Measurements from ENCODE around the gene PDSS2. TPM values are rescaled to one million over a fixed set of nuclear protein-coding genes. Genes with fewer than 3 reads are reported as not detected.
"Not testable (repeated sequence)": the region's sequence is repeated elsewhere in the genome, so short reads cannot be mapped to it uniquely, and the experiment has no call there.

PDSS2 gene
- total and polyA plus RNA-seq, 10 donors, result 4.3 to 16.6 (median 11.7) TPM

DNA sequence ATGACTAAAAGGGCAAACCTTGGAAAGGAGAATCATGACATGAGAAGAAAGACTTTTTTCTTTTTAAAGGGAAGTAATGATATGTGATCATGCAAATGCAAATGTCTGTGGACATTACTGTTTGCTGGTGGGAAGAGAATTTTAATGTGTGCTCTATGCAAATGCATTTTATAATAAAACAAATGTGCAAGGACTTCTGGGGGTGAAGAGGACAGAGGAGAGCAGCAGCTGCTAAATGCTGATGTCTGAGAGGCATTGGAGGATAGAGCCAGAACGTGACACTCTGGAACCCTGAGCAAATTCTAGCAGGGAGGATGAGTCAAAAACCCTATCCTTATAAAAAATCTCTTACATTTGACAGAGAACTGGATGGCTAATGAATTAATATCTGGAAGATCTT lies 274.9 kb downstream of the PDSS2 start:
- Histone ChIP-seq H3K9me3 (no peaks in the 10 kb centered on the region), H3K27ac (no peak overlapping the region), H3K4me3 (no peak overlapping the region), H3K27me3 (replicated peaks in 1 of 7) (no peaks in the 10 kb centered on the region), H3K36me3 (peaks cover 0 to 36% (median 2%) of the 10 kb centered on the region in 6 donors), H3K4me1 (no peaks in the 10 kb centered on the region)
- WGBS, 5 donors, result 79 to 93% (median 82%) methylated on average over 1 of the region's 1 CpG
- DNase-seq, result no peak
- no peak for TF ChIP-seq POLR2A (IDR thresholded peaks at IDR 0.05)
- no peak for TF ChIP-seq POLR2AphosphoS5 (IDR thresholded peaks at IDR 0.05)
- TF ChIP-seq, protein P1, sequence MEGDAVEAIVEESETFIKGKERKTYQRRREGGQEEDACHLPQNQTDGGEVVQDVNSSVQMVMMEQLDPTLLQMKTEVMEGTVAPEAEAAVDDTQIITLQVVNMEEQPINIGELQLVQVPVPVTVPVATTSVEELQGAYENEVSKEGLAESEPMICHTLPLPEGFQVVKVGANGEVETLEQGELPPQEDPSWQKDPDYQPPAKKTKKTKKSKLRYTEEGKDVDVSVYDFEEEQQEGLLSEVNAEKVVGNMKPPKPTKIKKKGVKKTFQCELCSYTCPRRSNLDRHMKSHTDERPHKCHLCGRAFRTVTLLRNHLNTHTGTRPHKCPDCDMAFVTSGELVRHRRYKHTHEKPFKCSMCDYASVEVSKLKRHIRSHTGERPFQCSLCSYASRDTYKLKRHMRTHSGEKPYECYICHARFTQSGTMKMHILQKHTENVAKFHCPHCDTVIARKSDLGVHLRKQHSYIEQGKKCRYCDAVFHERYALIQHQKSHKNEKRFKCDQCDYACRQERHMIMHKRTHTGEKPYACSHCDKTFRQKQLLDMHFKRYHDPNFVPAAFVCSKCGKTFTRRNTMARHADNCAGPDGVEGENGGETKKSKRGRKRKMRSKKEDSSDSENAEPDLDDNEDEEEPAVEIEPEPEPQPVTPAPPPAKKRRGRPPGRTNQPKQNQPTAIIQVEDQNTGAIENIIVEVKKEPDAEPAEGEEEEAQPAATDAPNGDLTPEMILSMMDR (IDR thresholded peaks at IDR 0.05 in 8 of 11, conservative IDR thresholded peaks at IDR 0.05 in 3 of 11), result no peak
- intact Hi-C loops (cut with DNase I; ENCODE audit: low total_unique reads), result no loop called here

DNA sequence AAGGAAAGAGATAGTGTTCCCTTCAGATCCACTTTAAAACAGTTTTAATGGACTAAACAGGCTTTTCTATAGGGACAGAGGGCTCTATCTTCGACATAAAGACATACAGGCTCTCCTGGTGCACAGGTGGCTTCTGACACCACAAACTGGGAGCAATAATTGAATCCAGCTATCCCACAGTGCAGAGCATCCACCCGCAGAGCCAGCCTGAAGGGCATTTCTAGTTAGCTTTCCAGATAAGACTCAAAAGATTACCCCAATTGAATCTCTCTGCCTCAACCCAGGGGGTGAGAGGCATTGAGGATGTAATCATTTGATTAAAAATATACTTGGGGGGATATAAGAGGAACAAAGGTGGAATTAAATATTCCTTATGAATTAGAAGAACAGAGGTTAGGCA lies 279.3 kb downstream of the PDSS2 start:
- peaks cover 0 to 29% (median 0%) of the 10 kb centered on the region in 6 donors for H3K36me3 ChIP-seq
- intact Hi-C loops (cut with DNase I; ENCODE audit: low total_unique reads), result no loop called here
- no peak overlapping the region for H3K4me3 ChIP-seq
- H3K27me3 ChIP-seq (replicated peaks in 1 of 7), result no peaks in the 10 kb centered on the region
- 94 to 99% (median 97%) methylated on average over 2 of the region's 2 CpGs for WGBS, 5 donors
- no peaks in the 10 kb centered on the region for H3K9me3 ChIP-seq
- TF ChIP-seq, protein P1 (IDR thresholded peaks at IDR 0.05 in 8 of 11, conservative IDR thresholded peaks at IDR 0.05 in 3 of 11), result no peak
- no peak for TF ChIP-seq POLR2A (IDR thresholded peaks at IDR 0.05)
- TF ChIP-seq POLR2AphosphoS5 (IDR thresholded peaks at IDR 0.05), result no peak
- H3K4me1 ChIP-seq, result no peaks in the 10 kb centered on the region
- DNase-seq, result no peak
- H3K27ac ChIP-seq, result no peak overlapping the region

DNA sequence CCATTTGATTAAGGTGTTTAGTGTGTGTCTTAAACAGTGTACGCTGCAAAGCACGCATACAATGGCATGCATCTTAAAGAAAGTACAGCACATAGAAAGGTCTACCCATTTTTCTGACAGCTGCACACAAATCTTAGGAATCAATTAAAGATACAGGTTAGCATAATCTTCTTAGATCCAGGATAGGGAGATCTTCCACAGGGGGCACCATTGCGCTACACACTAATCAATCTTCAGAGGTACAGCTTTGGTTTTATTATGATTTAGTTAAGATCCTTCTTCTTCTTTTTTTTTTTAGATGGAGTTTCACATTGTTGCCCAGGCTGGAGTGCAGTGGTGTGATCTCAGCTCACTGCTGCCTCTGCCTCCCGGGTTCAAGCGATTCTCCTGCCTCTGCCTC lies 280.4 kb downstream of the PDSS2 start:
- H3K27ac ChIP-seq, result no peak overlapping the region
- H3K27me3 ChIP-seq (replicated peaks in 1 of 7), result no peaks in the 10 kb centered on the region
- no peak overlapping the region for H3K4me3 ChIP-seq
- TF ChIP-seq POLR2A (IDR thresholded peaks at IDR 0.05), result no peak
- no peak for TF ChIP-seq POLR2AphosphoS5 (IDR thresholded peaks at IDR 0.05)
- 94 to 97% (median 97%) methylated on average over 5 of the region's 5 CpGs for WGBS, 5 donors
- intact Hi-C loops (cut with DNase I; ENCODE audit: low total_unique reads), result no loop called here
- DNase-seq, result no peak
- H3K36me3 ChIP-seq, result peaks cover 0 to 31% (median 0%) of the 10 kb centered on the region in 6 donors
- H3K9me3 ChIP-seq, result no peaks in the 10 kb centered on the region
- H3K4me1 ChIP-seq, result no peaks in the 10 kb centered on the region

DNA sequence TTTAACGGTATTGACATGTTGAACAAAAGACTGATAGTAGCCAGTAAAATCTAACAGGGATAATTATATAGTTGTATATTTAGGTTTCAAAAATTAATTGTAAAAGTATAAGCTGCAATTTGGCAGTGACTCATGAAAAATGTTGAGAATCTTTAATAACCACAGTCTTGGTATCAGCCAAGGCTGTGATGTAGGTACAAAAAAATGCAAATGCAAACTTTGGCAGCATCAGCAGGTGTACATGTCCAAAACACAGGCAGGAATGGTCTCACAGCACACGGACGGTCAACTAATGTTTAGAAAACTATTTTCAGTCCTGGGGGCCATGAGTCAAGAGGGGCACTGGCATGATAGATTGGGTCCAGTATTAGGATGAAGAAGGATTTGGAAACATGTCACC lies 285.6 kb downstream of the PDSS2 start:
- intact Hi-C loops (cut with DNase I; ENCODE audit: low total_unique reads), result no loop called here
- Histone ChIP-seq H3K4me1 (no peaks in the 10 kb centered on the region), H3K4me3 (no peak overlapping the region), H3K27ac (no peak overlapping the region), H3K27me3 (replicated peaks in 1 of 7) (no peaks in the 10 kb centered on the region), H3K36me3 (peaks cover 0 to 19% (median 0%) of the 10 kb centered on the region in 6 donors), H3K9me3 (no peaks in the 10 kb centered on the region)
- no peak for TF ChIP-seq POLR2A (IDR thresholded peaks at IDR 0.05)
- TF ChIP-seq, protein P1 (IDR thresholded peaks at IDR 0.05 in 8 of 11, conservative IDR thresholded peaks at IDR 0.05 in 3 of 11), result no peak
- TF ChIP-seq POLR2AphosphoS5 (IDR thresholded peaks at IDR 0.05), result no peak
- WGBS, 5 donors, result 95 to 99% (median 98%) methylated on average over 3 of the region's 3 CpGs
- DNase-seq, result no peak

DNA sequence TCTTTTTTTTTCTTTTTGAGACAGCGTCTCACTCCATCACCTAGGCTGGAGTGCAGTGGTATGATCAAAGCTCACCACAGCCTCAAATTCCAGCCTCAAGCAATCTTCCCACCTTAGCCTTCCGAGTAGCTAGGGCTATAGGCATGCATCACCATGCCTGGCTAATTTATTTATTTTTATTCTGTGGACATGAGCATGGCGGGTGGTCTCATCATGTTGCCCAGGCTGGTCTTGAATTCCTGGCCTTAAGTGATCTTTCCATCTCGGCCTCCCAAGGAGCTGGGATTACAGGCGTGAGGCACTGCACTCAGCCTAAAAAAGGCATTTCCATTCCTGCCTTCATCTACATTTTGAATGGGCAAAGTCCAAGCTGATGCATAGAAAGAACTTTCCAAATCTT lies 287.9 kb downstream of the PDSS2 start:
- Histone ChIP-seq H3K4me3 (no peak overlapping the region), H3K27me3 (replicated peaks in 1 of 7) (no peaks in the 10 kb centered on the region), H3K27ac (no peak overlapping the region), H3K9me3 (no peaks in the 10 kb centered on the region), H3K36me3 (peaks cover 0 to 11% (median 0%) of the 10 kb centered on the region in 6 donors), H3K4me1 (no peaks in the 10 kb centered on the region)
- WGBS, 5 donors, result 90 to 99% (median 96%) methylated on average over 5 of the region's 5 CpGs
- DNase-seq, result no peak
- intact Hi-C loops (cut with DNase I; ENCODE audit: low total_unique reads), result no loop called here
- TF ChIP-seq, protein P1 (IDR thresholded peaks at IDR 0.05 in 8 of 11, conservative IDR thresholded peaks at IDR 0.05 in 3 of 11), result no peak
- TF ChIP-seq POLR2AphosphoS5 (IDR thresholded peaks at IDR 0.05) (no peak), POLR2A (IDR thresholded peaks at IDR 0.05) (no peak)

DNA sequence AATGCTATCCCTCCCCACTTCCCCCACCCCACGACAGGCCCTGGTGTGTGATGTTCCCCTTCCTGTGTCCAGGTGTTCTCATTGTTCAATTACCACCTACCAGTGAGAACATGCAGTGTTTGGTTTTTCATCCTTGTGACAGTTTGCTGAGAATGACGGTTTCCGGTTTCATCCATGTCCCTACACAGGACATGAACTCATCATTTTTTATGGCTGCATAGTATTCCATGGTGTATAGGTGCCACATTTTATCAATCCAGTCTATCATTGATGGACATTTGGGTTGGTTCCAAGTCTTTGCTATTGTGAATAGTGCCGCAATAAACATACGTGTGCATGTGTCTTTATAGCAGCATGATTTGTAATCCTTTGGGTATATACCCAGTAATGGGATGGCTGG lies 295.1 kb downstream of the PDSS2 start:
- WGBS, 5 donors, result 92 to 100% (median 97%) methylated on average over 3 to 5 of the region's 5 CpGs
- intact Hi-C loops (cut with DNase I; ENCODE audit: low total_unique reads); H3K27me3 ChIP-seq (replicated peaks in 1 of 7); H3K36me3 ChIP-seq; DNase-seq; H3K4me1 ChIP-seq; H3K9me3 ChIP-seq; H3K27ac ChIP-seq; H3K4me3 ChIP-seq: not testable (repeated sequence)
